HG03064 (cell line): ENCODE results near the gene TMEM115.

Source experiments
- ATAC-seq: cut with Tn5 transposase; IDR thresholded peaks from one replicate; pipeline ENCODE4 v1.9.1; 2021; ENCODE audit warnings: low read depth; ENCODE audit not compliant: unreplicated experiment

The TMEM115 gene

GRCh38 chr3:50358911-50359759 is at the start of gene TMEM115:
TMEM115 (minus strand) TSS chr3:50359521; CDS start chr3:50359063, 458 bp downstream.
- peak; percentile 98 for ATAC-seq

- ATAC-seq, result no peak
Observed at GRCh38 chr3:50408443-50408944, 49.2 kb upstream of the TMEM115 start.

GRCh38 chr3:50406487-50406886 is 47.2 kb upstream of the TMEM115 start:
- ATAC-seq, result no peak

GRCh38 chr3:50405249-50405648 is 45.9 kb upstream of the TMEM115 start:
- no peak for ATAC-seq

- no peak for ATAC-seq
Observed at GRCh38 chr3:50401978-50402595, 42.8 kb upstream of the TMEM115 start.

GRCh38 chr3:50396502-50396901 is 37.2 kb upstream of the TMEM115 start:
- ATAC-seq, result no peak

- ATAC-seq, result no peak
Observed at GRCh38 chr3:50395070-50395860, 35.9 kb upstream of the TMEM115 start.

- no peak for ATAC-seq
Observed at GRCh38 chr3:50393061-50393460, 33.7 kb upstream of the TMEM115 start.

- no peak for ATAC-seq
Observed at GRCh38 chr3:50392101-50392715, 32.9 kb upstream of the TMEM115 start.

GRCh38 chr3:50390508-50391224 is 31.3 kb upstream of the TMEM115 start:
- ATAC-seq, result no peak

- ATAC-seq, result no peak
Observed at GRCh38 chr3:50389414-50389767, 30.1 kb upstream of the TMEM115 start.

GRCh38 chr3:50388720-50389413 is 29.5 kb upstream of the TMEM115 start:
- ATAC-seq, result no peak

- ATAC-seq, result no peak
Observed at GRCh38 chr3:50388016-50388719, 28.8 kb upstream of the TMEM115 start.

- no peak for ATAC-seq
Observed at GRCh38 chr3:50385754-50386153, 26.4 kb upstream of the TMEM115 start.

- ATAC-seq, result no peak
Observed at GRCh38 chr3:50383750-50384149, 24.4 kb upstream of the TMEM115 start.

- no peak for ATAC-seq
Observed at GRCh38 chr3:50382722-50383121, 23.4 kb upstream of the TMEM115 start.

- ATAC-seq, result no peak
Observed at GRCh38 chr3:50381383-50381782, 22.1 kb upstream of the TMEM115 start.

GRCh38 chr3:50380405-50381085 is 21.2 kb upstream of the TMEM115 start:
- no peak for ATAC-seq
